Measurements from ENCODE around the gene PGLYRP2. TPM values are rescaled to one million over a fixed set of nuclear protein-coding genes. Genes with fewer than 3 reads are reported as not detected.

PGLYRP2 gene
- total RNA-seq, 1 experiment from 2014 or later = not detected

- DNase-seq (ENCODE audit: low read depth, low spot score) (no peak), ATAC-seq (no peak)
- Histone ChIP-seq H3K79me2 (ENCODE audit: insufficient read depth, low read length) (peaks cover 54% of the 10 kb centered on the region), H3K4me2 (ENCODE audit: low read length) (no peak overlapping the region), H2AFZ (ENCODE audit: low read depth, low read length, poor library complexity, severe bottlenecking) (no peak overlapping the region), H3K9me3 (ENCODE audit: control insufficient read depth in 1 of 2, insufficient read depth in 1 of 2, low read depth in 1 of 2, low read length in 2 of 2) (no peaks in the 10 kb centered on the region), H3K9me2 (ENCODE audit: insufficient read depth) (no peaks in the 10 kb centered on the region), H3K27ac (ENCODE audit: low read depth, low read length) (no peak overlapping the region), H3K9ac (ENCODE audit: low read length) (no peak overlapping the region), H3K36me3 (ENCODE audit: control insufficient read depth in 1 of 2, insufficient read depth in 2 of 2, low read length in 2 of 2) (peaks cover 14 to 36% of the 10 kb centered on the region in 2 experiments; a peak in 3 of 4 replicates), H3K27me3 (ENCODE audit: insufficient read depth, low read length) (no peaks in the 10 kb centered on the region), H3K4me1 (ENCODE audit: control insufficient read depth in 1 of 2, insufficient read depth in 2 of 2, low read length in 2 of 2) (peaks cover 18 to 25% of the 10 kb centered on the region in 2 experiments), H3K4me3 (replicated peaks in 1 of 2; ENCODE audit: low read depth in 1 of 2, low read length in 2 of 2) (no peak overlapping the region), H4K20me1 (ENCODE audit: insufficient read depth) (no peaks in the 10 kb centered on the region)
- no TSS peak for BruUV-seq (replicated peaks)
- CTCF ChIA-PET = no interaction called here
- TF ChIP-seq ZNF274 (IDR thresholded peaks at IDR 0.05; ENCODE audit: low read depth, low read length) = no peak
- TF ChIP-seq, protein P1, sequence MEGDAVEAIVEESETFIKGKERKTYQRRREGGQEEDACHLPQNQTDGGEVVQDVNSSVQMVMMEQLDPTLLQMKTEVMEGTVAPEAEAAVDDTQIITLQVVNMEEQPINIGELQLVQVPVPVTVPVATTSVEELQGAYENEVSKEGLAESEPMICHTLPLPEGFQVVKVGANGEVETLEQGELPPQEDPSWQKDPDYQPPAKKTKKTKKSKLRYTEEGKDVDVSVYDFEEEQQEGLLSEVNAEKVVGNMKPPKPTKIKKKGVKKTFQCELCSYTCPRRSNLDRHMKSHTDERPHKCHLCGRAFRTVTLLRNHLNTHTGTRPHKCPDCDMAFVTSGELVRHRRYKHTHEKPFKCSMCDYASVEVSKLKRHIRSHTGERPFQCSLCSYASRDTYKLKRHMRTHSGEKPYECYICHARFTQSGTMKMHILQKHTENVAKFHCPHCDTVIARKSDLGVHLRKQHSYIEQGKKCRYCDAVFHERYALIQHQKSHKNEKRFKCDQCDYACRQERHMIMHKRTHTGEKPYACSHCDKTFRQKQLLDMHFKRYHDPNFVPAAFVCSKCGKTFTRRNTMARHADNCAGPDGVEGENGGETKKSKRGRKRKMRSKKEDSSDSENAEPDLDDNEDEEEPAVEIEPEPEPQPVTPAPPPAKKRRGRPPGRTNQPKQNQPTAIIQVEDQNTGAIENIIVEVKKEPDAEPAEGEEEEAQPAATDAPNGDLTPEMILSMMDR (IDR thresholded peaks at IDR 0.05 in 2 of 3, conservative IDR thresholded peaks at IDR 0.05 in 1 of 3; ENCODE audit: borderline replicate concordance in 1 of 3, insufficient read depth in 1 of 3, low read depth in 2 of 3, low read length in 2 of 3) = no peak
- TF ChIP-seq EZH2phosphoT487 (IDR thresholded peaks at IDR 0.05; ENCODE audit: borderline replicate concordance) = no peak
- TF ChIP-seq CEBPB (IDR thresholded peaks at IDR 0.05; ENCODE audit: low read depth) = no peak
- no peak for TF ChIP-seq CBX3 (IDR thresholded peaks at IDR 0.05; ENCODE audit: low read depth)
- no peak for TF ChIP-seq ELF1 (IDR thresholded peaks at IDR 0.05; ENCODE audit: borderline replicate concordance, low read depth)
- TF ChIP-seq, protein P2, sequence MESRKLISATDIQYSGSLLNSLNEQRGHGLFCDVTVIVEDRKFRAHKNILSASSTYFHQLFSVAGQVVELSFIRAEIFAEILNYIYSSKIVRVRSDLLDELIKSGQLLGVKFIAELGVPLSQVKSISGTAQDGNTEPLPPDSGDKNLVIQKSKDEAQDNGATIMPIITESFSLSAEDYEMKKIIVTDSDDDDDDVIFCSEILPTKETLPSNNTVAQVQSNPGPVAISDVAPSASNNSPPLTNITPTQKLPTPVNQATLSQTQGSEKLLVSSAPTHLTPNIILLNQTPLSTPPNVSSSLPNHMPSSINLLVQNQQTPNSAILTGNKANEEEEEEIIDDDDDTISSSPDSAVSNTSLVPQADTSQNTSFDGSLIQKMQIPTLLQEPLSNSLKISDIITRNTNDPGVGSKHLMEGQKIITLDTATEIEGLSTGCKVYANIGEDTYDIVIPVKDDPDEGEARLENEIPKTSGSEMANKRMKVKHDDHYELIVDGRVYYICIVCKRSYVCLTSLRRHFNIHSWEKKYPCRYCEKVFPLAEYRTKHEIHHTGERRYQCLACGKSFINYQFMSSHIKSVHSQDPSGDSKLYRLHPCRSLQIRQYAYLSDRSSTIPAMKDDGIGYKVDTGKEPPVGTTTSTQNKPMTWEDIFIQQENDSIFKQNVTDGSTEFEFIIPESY (IDR thresholded peaks at IDR 0.05; ENCODE audit: extremely low read depth, insufficient replicate concordance, low read length) = no peak
- TF ChIP-seq REST (IDR thresholded peaks at IDR 0.05; ENCODE audit: low read depth) = no peak
- no peak for TF ChIP-seq YY1 (IDR thresholded peaks at IDR 0.05; ENCODE audit: extremely low read depth, insufficient replicate concordance, low read depth, low read length)
- TF ChIP-seq POLR2A (IDR thresholded peaks at IDR 0.05; ENCODE audit: borderline replicate concordance, extremely low read depth, insufficient read depth, insufficient read length) = no peak
- TF ChIP-seq EGR1 (IDR thresholded peaks at IDR 0.05; ENCODE audit: low read depth) = no peak
- no peak for TF ChIP-seq SP1 (IDR thresholded peaks at IDR 0.05; ENCODE audit: low read depth)
- TF ChIP-seq RAD21 (IDR thresholded peaks at IDR 0.05; ENCODE audit: low read depth) = no peak
- no peak for TF ChIP-seq FOSL1 (IDR thresholded peaks at IDR 0.05; ENCODE audit: low read depth)
- POLR2A ChIA-PET = no interaction called here
- intact Hi-C loops (cut with micrococcal nuclease) = no loop called here
- RAD21 ChIA-PET (ENCODE audit: low non-redundant PET in 1 of 2, low total read pairs in 2 of 2, uncharacterized antibody in 2 of 2, unreplicated experiment in 2 of 2) = no interaction called here
These were observed 50.1 kb downstream of the PGLYRP2 start for GRCh38 chr19:15428956-15429824.
